ENCODE measurements around the gene GRIK1. TPM values are rescaled to one million over a fixed set of nuclear protein-coding genes. Genes with fewer than 3 reads are reported as not detected.

The GRIK1 gene
- total RNA-seq, 1 donor: not detected

DNA sequence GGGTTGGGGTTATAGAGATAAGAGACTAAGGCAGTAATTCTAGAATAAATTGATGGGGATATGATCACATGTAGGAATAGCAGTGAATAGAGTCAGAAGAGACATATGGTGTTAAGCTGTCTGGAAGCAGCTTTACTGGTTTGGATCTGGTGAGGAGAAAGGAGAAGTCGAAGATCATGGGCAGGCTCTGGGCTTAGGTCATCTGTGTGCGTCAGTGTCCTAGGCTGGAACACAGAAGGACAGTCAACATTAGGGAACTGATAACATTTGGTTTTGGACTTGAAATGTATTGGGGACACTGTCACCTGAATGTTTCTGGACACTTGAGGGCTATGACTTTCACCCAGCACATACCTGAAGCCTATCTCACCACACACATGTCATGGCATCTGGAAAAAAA lies 13.9 kb upstream of the GRIK1 start:
- H3K4me3 ChIP-seq (ENCODE audit: insufficient read depth, low read length): no peak overlapping the region
- H3K4me1 ChIP-seq (ENCODE audit: insufficient read depth, low read length): no peaks in the 10 kb centered on the region
- DNase-seq (ENCODE audit: insufficient read length, low spot score, missing footprints): no peak
- no peaks in the 10 kb centered on the region for H3K79me2 ChIP-seq (ENCODE audit: insufficient read depth, low read length)
- no peaks in the 10 kb centered on the region for H4K20me1 ChIP-seq (ENCODE audit: insufficient read depth, low read length)
- no peaks in the 10 kb centered on the region for H3K36me3 ChIP-seq (ENCODE audit: insufficient read depth, low read length)
- no peaks in the 10 kb centered on the region for H3K27me3 ChIP-seq (ENCODE audit: insufficient read depth, low read length)
- TF ChIP-seq, protein P1, sequence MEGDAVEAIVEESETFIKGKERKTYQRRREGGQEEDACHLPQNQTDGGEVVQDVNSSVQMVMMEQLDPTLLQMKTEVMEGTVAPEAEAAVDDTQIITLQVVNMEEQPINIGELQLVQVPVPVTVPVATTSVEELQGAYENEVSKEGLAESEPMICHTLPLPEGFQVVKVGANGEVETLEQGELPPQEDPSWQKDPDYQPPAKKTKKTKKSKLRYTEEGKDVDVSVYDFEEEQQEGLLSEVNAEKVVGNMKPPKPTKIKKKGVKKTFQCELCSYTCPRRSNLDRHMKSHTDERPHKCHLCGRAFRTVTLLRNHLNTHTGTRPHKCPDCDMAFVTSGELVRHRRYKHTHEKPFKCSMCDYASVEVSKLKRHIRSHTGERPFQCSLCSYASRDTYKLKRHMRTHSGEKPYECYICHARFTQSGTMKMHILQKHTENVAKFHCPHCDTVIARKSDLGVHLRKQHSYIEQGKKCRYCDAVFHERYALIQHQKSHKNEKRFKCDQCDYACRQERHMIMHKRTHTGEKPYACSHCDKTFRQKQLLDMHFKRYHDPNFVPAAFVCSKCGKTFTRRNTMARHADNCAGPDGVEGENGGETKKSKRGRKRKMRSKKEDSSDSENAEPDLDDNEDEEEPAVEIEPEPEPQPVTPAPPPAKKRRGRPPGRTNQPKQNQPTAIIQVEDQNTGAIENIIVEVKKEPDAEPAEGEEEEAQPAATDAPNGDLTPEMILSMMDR (IDR thresholded peaks at IDR 0.05; ENCODE audit: extremely low read depth, low read depth, low read length): no peak
- no peak overlapping the region for H3K4me2 ChIP-seq (ENCODE audit: insufficient read depth, low read length)
- no peaks in the 10 kb centered on the region for H3K9me3 ChIP-seq (ENCODE audit: low read depth, low read length)
- no peak overlapping the region for H3K27ac ChIP-seq (ENCODE audit: low read depth, low read length)
- H2AFZ ChIP-seq (ENCODE audit: low read length): no peak overlapping the region

GRCh38 chr21:29953072-29953471 lies 13.3 kb upstream of the GRIK1 start:
- H3K27ac ChIP-seq (ENCODE audit: low read depth, low read length): no peak overlapping the region
- TF ChIP-seq, protein P1 (IDR thresholded peaks at IDR 0.05; ENCODE audit: extremely low read depth, low read depth, low read length): no peak

DNA sequence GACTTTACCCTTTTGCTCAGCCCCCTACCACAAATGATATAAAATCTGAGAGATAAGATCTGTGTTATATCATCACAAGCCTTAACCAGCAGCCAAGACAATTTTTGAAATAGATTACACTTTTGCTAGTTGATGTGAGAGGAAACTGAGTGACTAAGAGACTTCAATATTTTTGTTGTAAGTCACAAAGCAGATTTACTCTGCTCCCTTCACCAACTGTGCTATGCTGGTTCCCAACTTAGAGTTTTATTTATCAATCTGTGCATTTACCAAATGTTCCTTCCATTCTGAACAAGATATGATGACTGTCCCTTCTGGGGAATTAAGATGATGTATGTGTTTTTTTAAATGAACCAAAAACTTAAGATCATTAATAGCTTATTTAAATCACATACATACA lies 12.1 kb upstream of the GRIK1 start:
- no peaks in the 10 kb centered on the region for H3K36me3 ChIP-seq (ENCODE audit: insufficient read depth, low read length)
- TF ChIP-seq, protein P1 (IDR thresholded peaks at IDR 0.05; ENCODE audit: extremely low read depth, low read depth, low read length): no peak
- no peak for DNase-seq (ENCODE audit: insufficient read length, low spot score, missing footprints)

More at GRCh38 chr21:29953072-29953471, 13.3 kb upstream of the GRIK1 start:
- H3K4me3 ChIP-seq (ENCODE audit: insufficient read depth, low read length): no peak overlapping the region
- no peak for DNase-seq (ENCODE audit: insufficient read length, low spot score, missing footprints)
- no peak overlapping the region for H2AFZ ChIP-seq (ENCODE audit: low read length)
- no peaks in the 10 kb centered on the region for H3K79me2 ChIP-seq (ENCODE audit: insufficient read depth, low read length)
- no peaks in the 10 kb centered on the region for H3K27me3 ChIP-seq (ENCODE audit: insufficient read depth, low read length)
- H3K4me2 ChIP-seq (ENCODE audit: insufficient read depth, low read length): no peak overlapping the region
- H3K36me3 ChIP-seq (ENCODE audit: insufficient read depth, low read length): no peaks in the 10 kb centered on the region
- no peaks in the 10 kb centered on the region for H3K9me3 ChIP-seq (ENCODE audit: low read depth, low read length)
- H3K4me1 ChIP-seq (ENCODE audit: insufficient read depth, low read length): no peaks in the 10 kb centered on the region
- H4K20me1 ChIP-seq (ENCODE audit: insufficient read depth, low read length): no peaks in the 10 kb centered on the region

GRCh38 chr21:29949991-29950390 lies 10.2 kb upstream of the GRIK1 start:
- H3K4me1 ChIP-seq (ENCODE audit: insufficient read depth, low read length): no peaks in the 10 kb centered on the region
- no peaks in the 10 kb centered on the region for H3K9me3 ChIP-seq (ENCODE audit: low read depth, low read length)
- no peak overlapping the region for H3K4me2 ChIP-seq (ENCODE audit: insufficient read depth, low read length)
- H3K79me2 ChIP-seq (ENCODE audit: insufficient read depth, low read length): no peaks in the 10 kb centered on the region
- no peak overlapping the region for H3K27ac ChIP-seq (ENCODE audit: low read depth, low read length)
- DNase-seq (ENCODE audit: insufficient read length, low spot score, missing footprints): no peak
- no peaks in the 10 kb centered on the region for H4K20me1 ChIP-seq (ENCODE audit: insufficient read depth, low read length)
- H3K36me3 ChIP-seq (ENCODE audit: insufficient read depth, low read length): no peaks in the 10 kb centered on the region
- TF ChIP-seq, protein P1 (IDR thresholded peaks at IDR 0.05; ENCODE audit: extremely low read depth, low read depth, low read length): no peak
- H3K27me3 ChIP-seq (ENCODE audit: insufficient read depth, low read length): no peaks in the 10 kb centered on the region
- H3K4me3 ChIP-seq (ENCODE audit: insufficient read depth, low read length): no peak overlapping the region
- H2AFZ ChIP-seq (ENCODE audit: low read length): no peak overlapping the region

More for the DNA sequence above, 12.1 kb upstream of the GRIK1 start:
- Histone ChIP-seq H3K27me3 (ENCODE audit: insufficient read depth, low read length) (no peaks in the 10 kb centered on the region), H3K4me2 (ENCODE audit: insufficient read depth, low read length) (no peak overlapping the region), H3K9me3 (ENCODE audit: low read depth, low read length) (no peaks in the 10 kb centered on the region), H2AFZ (ENCODE audit: low read length) (no peak overlapping the region), H3K4me1 (ENCODE audit: insufficient read depth, low read length) (no peaks in the 10 kb centered on the region), H3K27ac (ENCODE audit: low read depth, low read length) (no peak overlapping the region), H4K20me1 (ENCODE audit: insufficient read depth, low read length) (no peaks in the 10 kb centered on the region), H3K79me2 (ENCODE audit: insufficient read depth, low read length) (no peaks in the 10 kb centered on the region), H3K4me3 (ENCODE audit: insufficient read depth, low read length) (no peak overlapping the region)
